ENCODE measurements around the gene AARS2.

AARS2 gene

GRCh38 chr6:44300292-44300823, 12.8 kb downstream of the AARS2 start:
- DNase-seq (ENCODE audit: low spot score): no peak

DNA sequence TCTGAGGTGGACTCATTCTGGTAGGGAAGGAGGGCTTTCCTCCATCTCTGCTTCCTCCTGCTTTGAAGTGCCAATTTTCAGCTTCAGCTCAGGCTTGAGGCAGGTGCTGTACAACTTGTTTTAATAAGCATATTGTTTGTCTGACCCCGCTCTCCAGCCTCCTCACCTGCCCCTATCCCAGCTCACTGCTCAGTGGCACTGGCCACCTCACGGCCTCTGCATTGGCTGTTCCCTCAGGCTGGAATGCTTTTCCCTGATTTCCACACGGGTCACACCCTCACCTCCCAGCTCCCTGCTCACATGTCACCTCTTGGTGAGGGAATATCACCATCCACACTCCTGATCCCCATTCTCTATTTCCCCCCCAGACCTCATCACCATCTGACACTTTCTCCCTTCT, 14.3 kb downstream of the AARS2 start:
- no peak for DNase-seq (ENCODE audit: low spot score)

GRCh38 chr6:44298055-44298803, 14.9 kb downstream of the AARS2 start:
- no peak for DNase-seq (ENCODE audit: low spot score)

DNA sequence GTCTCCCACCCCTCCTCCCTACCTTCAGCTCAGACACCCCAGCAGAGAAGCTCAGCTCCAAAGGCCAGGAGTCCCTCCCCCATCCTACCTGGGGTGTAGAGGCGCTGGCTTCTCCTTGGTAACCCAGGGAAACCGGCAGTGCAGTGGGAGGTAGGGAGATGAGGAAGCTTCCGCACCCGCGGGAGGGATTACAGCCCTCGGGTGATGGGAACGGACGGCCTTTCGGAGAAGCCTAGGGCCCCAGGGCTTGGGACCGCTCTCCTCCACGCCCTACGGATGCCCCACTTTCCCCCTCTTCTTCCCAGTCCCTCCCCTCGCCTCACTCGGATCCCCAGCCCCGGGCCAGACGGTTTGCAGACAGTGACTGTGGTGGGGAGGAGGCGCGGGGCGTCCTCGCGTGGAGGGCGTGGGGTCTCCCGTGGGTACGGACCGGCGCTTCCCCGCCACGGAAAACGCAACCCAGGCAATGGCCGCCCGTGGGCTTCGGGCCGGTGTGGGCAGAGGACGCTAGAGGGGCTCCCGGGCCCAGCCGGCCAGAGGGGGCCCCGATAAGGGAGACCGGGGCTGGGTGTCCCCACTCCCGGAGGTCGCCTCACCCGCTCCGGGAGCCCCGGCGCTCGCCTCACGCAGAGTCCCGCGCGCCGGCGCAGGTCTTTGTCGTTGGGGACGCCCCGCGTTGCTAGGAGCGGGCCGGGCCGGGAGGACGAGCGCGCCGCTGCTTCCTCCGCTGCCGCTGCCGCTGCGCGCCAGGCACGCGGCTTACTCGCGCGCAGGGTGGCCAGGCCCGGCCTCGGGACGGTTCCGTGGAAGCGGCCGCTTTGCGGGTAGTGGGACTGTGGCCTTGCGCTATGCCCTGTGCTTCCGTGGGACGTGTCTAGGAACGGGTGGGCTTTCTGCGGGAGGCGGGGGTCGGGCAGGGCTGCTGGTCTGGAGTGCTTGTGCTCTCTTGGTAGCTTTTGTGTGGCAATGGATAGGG, 15.8 kb downstream of the AARS2 start:
- DNase-seq (ENCODE audit: low spot score): peak; percentile 26

DNA sequence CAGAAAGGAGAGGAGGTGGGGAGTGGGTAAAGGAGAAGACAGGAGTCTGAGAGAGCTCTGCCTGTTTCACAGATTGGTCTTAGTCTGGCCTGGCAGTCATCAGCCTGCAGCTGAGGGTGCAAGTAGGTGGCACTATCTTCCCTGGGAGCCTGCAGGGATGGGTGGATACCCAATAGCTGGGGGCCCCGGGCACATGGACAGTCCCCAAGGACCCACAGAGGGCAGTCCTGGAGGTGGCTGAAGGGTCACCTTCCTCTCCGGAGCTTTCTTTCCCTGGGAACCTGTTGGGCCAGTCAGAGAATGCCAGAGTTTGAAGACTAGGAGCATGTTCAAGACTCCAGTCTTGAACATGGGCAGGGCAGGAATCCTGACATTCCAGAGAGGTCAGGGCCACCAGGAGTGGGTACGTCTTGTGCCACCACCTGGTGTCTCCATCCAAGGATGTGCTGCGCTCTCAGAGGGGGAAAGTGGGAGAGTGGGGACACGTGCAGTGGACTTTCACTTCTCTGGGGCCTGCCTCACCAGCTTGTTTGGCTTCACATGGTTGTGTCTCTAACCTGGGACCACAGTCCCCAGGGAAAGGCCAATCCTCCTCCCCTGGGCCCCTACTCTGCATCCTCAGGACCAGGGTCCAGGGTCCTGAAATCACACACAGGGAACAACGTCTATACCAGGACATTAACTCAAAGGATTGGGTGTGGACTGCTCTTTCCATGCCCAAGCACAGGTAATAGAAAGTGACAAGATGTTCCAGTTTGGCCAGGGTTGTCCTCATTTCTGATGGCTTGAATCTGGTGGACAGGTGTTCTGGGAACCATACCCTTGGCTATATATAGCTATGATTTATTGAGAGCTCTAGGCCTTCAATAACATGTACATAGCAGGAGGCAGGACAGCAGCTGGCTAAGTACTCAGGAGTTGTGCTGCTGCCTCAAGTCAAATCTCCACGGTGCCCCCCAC, 18.0 kb downstream of the AARS2 start:
- no peak for DNase-seq (ENCODE audit: low spot score)

- no peak for DNase-seq (ENCODE audit: low spot score)
These were observed 20.3 kb downstream of the AARS2 start for GRCh38 chr6:44292661-44293365.

- DNase-seq (ENCODE audit: low spot score): no peak
These were observed 21.3 kb downstream of the AARS2 start for GRCh38 chr6:44291841-44292240.

DNA sequence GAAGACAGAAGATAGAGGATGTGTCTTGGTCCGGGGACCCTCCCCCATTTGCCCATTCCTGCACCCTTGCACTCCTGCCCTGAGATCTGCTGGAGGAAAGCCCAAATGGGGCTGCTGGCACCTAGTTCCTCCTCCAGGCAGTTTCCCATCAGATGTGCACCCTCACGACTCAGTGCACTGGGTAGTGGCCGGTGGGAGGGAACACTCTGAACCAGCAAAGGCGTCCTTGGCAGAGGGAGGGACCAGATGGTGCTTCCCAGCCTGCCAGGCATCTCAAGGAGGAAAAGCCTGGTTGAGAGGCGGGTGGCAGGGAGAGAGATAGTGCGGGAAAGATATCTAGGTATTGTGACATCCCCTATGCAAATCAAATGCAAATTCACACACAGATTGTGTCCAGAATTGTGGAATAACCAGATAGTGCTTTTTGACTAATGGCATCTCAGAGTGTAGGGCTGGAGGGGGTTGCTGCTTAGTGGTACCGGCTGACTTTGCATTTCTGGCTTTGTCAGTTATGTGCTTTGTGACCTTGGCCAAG, 23.4 kb downstream of the AARS2 start:
- DNase-seq (ENCODE audit: low spot score): no peak

GRCh38 chr6:44286747-44287146, 26.4 kb downstream of the AARS2 start:
- DNase-seq (ENCODE audit: low spot score): no peak

- no peak for DNase-seq (ENCODE audit: low spot score)
These were observed 26.9 kb downstream of the AARS2 start for GRCh38 chr6:44286285-44286565.

DNA sequence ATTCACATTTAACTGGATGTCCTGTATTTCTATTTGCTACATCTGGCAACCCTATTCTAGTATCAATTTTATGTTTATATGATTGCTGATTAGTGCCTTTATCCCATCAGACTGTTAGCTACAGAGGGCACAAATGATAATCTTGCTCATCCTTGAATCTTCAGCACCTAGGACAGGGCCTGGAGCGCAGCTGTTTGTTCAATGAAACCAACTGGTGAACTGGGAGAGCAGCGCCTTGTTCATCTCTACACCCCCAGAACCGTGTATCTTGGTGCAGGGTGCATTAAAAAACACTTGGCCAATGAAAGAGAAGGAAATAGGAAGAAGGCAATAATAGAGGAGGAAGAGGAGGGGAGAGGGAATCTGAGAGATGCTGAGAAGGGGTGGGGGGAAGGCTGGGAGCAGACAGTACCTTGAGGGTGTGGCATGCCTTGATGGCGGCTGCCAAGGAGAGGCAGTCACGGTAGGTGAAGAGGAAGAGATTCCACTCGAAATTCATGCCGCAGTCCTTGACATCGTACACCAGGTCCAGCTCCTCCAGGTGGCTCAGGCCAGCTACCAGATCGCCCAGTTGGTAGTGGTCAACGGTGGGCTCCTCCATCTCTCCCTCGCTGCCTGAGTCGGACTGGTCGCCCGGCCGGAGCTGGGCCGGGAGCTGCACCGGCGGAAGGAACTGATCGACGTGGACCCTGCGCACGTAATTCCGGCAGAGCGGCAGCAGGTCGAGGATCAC, 27.4 kb downstream of the AARS2 start:
- no peak for DNase-seq (ENCODE audit: low spot score)

- no peak for DNase-seq (ENCODE audit: low spot score)
These were observed 28.3 kb downstream of the AARS2 start for GRCh38 chr6:44284867-44285266.

DNA sequence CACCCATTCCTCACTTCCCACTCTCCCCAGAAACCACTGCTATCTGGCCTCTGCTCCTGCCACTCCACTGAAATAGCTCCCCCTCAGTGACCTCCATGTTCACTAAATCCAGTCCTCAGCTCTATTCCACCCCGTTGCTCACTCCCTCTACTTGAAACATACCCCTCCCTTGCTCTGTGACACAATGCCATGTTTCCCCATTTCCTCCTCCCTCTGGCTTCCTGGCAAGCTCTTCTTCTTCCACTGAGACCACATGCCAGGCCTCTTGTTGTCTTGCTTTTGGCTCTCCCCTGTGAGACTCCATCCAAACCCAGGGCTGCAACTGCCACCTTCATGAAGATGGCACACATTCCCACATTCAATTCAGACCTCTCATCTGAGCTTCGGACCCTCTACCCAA, 29.0 kb downstream of the AARS2 start:
- DNase-seq (ENCODE audit: low spot score): no peak

GRCh38 chr6:44278774-44279697, 34.1 kb downstream of the AARS2 start:
- no peak for DNase-seq (ENCODE audit: low spot score)

DNA sequence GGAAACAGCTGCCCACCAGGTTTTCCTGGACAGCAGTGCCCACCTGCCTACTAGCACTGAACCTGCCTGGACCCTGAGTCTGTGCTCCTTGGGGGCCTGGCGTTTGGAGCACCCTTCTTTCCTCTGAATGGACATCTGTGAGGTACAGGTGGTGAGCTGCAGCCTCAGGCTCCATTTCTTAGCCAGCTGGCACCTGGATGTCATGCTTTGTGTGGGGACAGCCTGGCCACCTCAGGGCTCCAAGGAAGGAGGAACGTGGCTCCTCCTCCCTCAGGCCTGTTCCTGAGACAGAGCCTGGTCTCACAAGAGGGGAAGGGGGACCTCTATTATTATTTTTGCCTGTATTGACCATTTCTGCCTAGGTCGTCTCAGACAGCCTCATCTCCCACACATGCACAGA, 34.8 kb downstream of the AARS2 start:
- no peak for DNase-seq (ENCODE audit: low spot score)

- no peak for DNase-seq (ENCODE audit: low spot score)
These were observed 35.4 kb downstream of the AARS2 start for GRCh38 chr6:44277763-44278162.

DNA sequence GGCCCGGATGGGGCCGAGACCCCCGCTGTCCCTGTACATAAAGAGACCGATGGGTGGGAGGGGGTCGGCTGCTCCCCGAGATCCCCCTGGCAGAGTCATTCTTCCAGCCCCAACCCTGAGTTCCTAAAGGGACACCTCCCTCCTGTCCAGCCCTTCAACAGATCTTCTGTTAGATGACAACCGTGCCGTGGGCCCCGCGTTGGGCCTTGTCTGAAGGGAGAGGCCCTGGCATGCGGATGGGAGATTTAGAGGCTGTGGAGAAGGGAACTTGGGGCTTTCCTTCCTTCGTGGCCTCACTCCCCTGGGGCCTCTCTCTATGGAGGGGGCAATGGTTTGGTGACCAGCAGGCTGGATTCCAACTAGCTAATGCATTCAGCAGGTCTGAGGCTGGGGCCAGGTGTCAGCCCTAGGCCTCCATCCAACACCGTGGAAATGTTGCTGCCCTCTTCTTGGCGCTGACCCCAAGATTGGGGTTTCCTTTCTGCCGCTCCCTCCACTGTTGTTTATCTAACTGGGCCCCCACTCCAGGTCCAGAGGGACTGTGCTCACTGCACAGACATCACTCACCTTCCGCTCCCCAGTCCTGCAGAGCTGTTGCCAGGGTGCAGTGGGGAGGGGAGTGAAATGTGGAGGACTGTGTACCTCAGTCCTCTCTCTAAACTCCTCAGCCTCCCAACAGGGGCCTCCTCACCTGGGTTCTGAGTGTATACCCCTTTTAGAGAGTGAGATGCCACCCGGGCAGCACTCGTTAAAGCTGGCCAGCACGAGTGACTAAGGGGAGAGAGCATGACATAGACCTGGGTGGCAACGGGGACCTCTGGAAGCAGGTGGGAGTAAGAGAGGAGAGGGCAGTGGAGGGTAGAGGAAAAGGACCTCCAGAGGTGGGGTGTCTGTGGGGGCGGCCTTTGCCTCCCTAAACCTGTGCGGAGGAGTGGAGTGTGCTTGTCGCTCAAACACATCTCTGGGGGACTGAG, 36.2 kb downstream of the AARS2 start:
- DNase-seq (ENCODE audit: low spot score): no peak

All from LoVo (cell line).